Measurements from ENCODE around the gene TUBA4B. TPM values are rescaled to one million over a fixed set of nuclear protein-coding genes. Genes with fewer than 3 reads are reported as not detected.

The TUBA4B gene
- total RNA-seq, 1 experiment from 2014 or later: not detected

GRCh38 chr2:219229305-219230058, 23.6 kb upstream of the TUBA4B start, which contains the start of the genes ANKZF1 and ATG9A:
TSS of gene ANKZF1 (plus strand) at chr2:219229806. CDS start at chr2:219230258, 452 bp downstream.
TSS of gene ATG9A (minus strand) at chr2:219229636. CDS start at chr2:219228024, 1,612 bp downstream.
- H4K8ac ChIP-seq (replicated peaks; ENCODE audit: insufficient read length, low read depth, low read length): no peak within 1 kb of the TSS
- H3K9me3 ChIP-seq (ENCODE audit: control insufficient read depth, low read depth, low read length): no peaks in the 10 kb centered on the region
- H2BK120ac ChIP-seq (ENCODE audit: low read depth, low read length, poor library complexity, severe bottlenecking): no peak within 1 kb of the TSS
- H4K91ac ChIP-seq (ENCODE audit: insufficient read length, low read depth, low read length): no peak within 1 kb of the TSS
- H2BK5ac ChIP-seq (ENCODE audit: insufficient read length, low read length): no peak within 1 kb of the TSS
- no peak within 1 kb of the TSS for H4K5ac ChIP-seq (ENCODE audit: insufficient read length, low read depth, low read length)
- no peaks in the 10 kb centered on the region for H3K79me1 ChIP-seq (ENCODE audit: insufficient read depth, low read depth, low read length, poor library complexity, severe bottlenecking)
- H2AK5ac ChIP-seq (ENCODE audit: insufficient read length, low read length): no peak within 1 kb of the TSS
- H3K4me1 ChIP-seq (ENCODE audit: insufficient read depth, low read length): no peaks in the 10 kb centered on the region
- no peaks in the 10 kb centered on the region for H3K27me3 Mint-ChIP-seq (ENCODE audit: low read depth)
- no peak within 1 kb of the TSS for H3T11ph ChIP-seq (ENCODE audit: low read length)
- H2BK12ac ChIP-seq (ENCODE audit: insufficient read length, low read depth, low read length): no peak within 1 kb of the TSS
- no peaks in the 10 kb centered on the region for H3K27me3 ChIP-seq (ENCODE audit: insufficient read depth, low read length)
- H3K4ac ChIP-seq (ENCODE audit: low read depth, low read length): no peak within 1 kb of the TSS
- H3K9ac ChIP-seq (ENCODE audit: extremely low read depth, insufficient read length, low read length): peak within 1 kb of the TSS; percentile 79
- H3K9me3 Mint-ChIP-seq: no peaks in the 10 kb centered on the region; a peak in 1 of 5 replicates
- H2BK15ac ChIP-seq (ENCODE audit: low read depth, low read length): no peak within 1 kb of the TSS
- H3K4me1 Mint-ChIP-seq: peaks cover 11% of the 10 kb centered on the region in 2 experiments
- no peak within 1 kb of the TSS for H3K56ac ChIP-seq (ENCODE audit: insufficient read length, low read depth, low read length)
- WGBS (ENCODE audit: extremely low coverage, insufficient read length, low lambda C conversion rate): no CpG with 5 or more reads among the region's 80 CpGs
- peak within 1 kb of the TSS; percentile 96 to 99 for H3K4me3 Mint-ChIP-seq
- 0 out of 2 replicates have a peak, but pooled peaks cover 2% of the 10 kb centered on the region for H3K79me2 ChIP-seq (ENCODE audit: insufficient read depth, low read length)
- peak within 1 kb of the TSS; percentile 99 to 100 (median 99) for H3K27ac Mint-ChIP-seq
- H3K27ac ChIP-seq (ENCODE audit: insufficient read length, low read depth, low read length): peak within 1 kb of the TSS; percentile 29
- H2AFZ ChIP-seq (ENCODE audit: low read length): no peak within 1 kb of the TSS
- TF ChIP-seq CTCF (conservative IDR thresholded peaks at IDR 0.05): no peak
- peak within 1 kb of the TSS; percentile 77 for H3K4me2 ChIP-seq (ENCODE audit: insufficient read depth, insufficient read length, low read length)
- peak within 1 kb of the TSS; percentile 10; the same call in 1 of the 2 replicates for H3K14ac ChIP-seq (ENCODE audit: insufficient read depth, low read length)
- H3K23ac ChIP-seq (ENCODE audit: insufficient read length, low read depth, low read length): no peak within 1 kb of the TSS
- no peaks in the 10 kb centered on the region for H4K20me1 ChIP-seq (ENCODE audit: control insufficient read depth, insufficient read depth, insufficient read length)
- H3K36me3 Mint-ChIP-seq (ENCODE audit: insufficient read depth in 1 of 3, low read depth in 3 of 3): peaks cover 23 to 54% (median 48%) of the 10 kb centered on the region in 3 experiments
- DNase-seq: peak; percentile 100
- H3K18ac ChIP-seq (ENCODE audit: insufficient read length, low read depth, low read length): no peak within 1 kb of the TSS
- no peaks in the 10 kb centered on the region for H3K23me2 ChIP-seq (ENCODE audit: insufficient read length, low read depth, low read length, poor library complexity, severe bottlenecking)
- H2BK20ac ChIP-seq (ENCODE audit: low read depth, low read length, poor library complexity, severe bottlenecking): no peak within 1 kb of the TSS
